HG03342 (cell line): ENCODE data around the gene MFAP3L.

Source experiments
- ATAC-seq: cut with Tn5 transposase; IDR thresholded peaks from one replicate; pipeline ENCODE4 v1.9.1; 2021; ENCODE audit warnings: mild to moderate bottlenecking, moderate library complexity; ENCODE audit not compliant: unreplicated experiment

Gene MFAP3L

GRCh38 chr4:169993531-169993930 is 32.7 kb downstream of the MFAP3L start:
- no peak for ATAC-seq

GRCh38 chr4:169988252-169988651 is 37.9 kb downstream of the MFAP3L start:
- ATAC-seq: no peak

- no peak for ATAC-seq
Measured at GRCh38 chr4:169987327-169988228, 38.6 kb downstream of the MFAP3L start.

GRCh38 chr4:169986369-169986768 is 39.8 kb downstream of the MFAP3L start:
- ATAC-seq: no peak

GRCh38 chr4:169985881-169986280 is 40.3 kb downstream of the MFAP3L start:
- no peak for ATAC-seq

- no peak for ATAC-seq
Measured at GRCh38 chr4:169984745-169985144, 41.5 kb downstream of the MFAP3L start.

GRCh38 chr4:169984173-169984572 is 42.0 kb downstream of the MFAP3L start:
- no peak for ATAC-seq

- no peak for ATAC-seq
Measured at GRCh38 chr4:169976951-169977350, 49.2 kb downstream of the MFAP3L start.

GRCh38 chr4:169975838-169976796 is 50.1 kb downstream of the MFAP3L start:
- ATAC-seq: no peak

- no peak for ATAC-seq
Measured at GRCh38 chr4:169975131-169975837, 50.9 kb downstream of the MFAP3L start.

GRCh38 chr4:169971456-169972015 is 54.7 kb downstream of the MFAP3L start:
- no peak for ATAC-seq

- no peak for ATAC-seq
Measured at GRCh38 chr4:169968999-169969398, 57.2 kb downstream of the MFAP3L start.

GRCh38 chr4:169963998-169964397 is 62.2 kb downstream of the MFAP3L start:
- ATAC-seq: no peak

GRCh38 chr4:169959254-169959653 is 66.9 kb downstream of the MFAP3L start:
- no peak for ATAC-seq

- no peak for ATAC-seq
Measured at GRCh38 chr4:169958629-169959028, 67.6 kb downstream of the MFAP3L start.

GRCh38 chr4:169957785-169958184 is 68.4 kb downstream of the MFAP3L start:
- ATAC-seq: no peak

GRCh38 chr4:169956091-169956843 is 69.9 kb downstream of the MFAP3L start:
- ATAC-seq: no peak

- ATAC-seq: no peak
Measured at GRCh38 chr4:169955521-169955920, 70.7 kb downstream of the MFAP3L start.

GRCh38 chr4:169952236-169953002 is 73.8 kb downstream of the MFAP3L start:
- peak; percentile 62 for ATAC-seq
